AG08396 (cell line): ENCODE measurements around the gene PDILT.

Experiments
- DNase-seq: peaks from one replicate; pipeline ENCODE4 v3.0.0; 2012; ENCODE audit warnings: low spot score, mixed read lengths

PDILT gene

GRCh38 chr16:20363191-20363590 lies 41.3 kb downstream of the PDILT start:
- DNase-seq: no peak

DNA sequence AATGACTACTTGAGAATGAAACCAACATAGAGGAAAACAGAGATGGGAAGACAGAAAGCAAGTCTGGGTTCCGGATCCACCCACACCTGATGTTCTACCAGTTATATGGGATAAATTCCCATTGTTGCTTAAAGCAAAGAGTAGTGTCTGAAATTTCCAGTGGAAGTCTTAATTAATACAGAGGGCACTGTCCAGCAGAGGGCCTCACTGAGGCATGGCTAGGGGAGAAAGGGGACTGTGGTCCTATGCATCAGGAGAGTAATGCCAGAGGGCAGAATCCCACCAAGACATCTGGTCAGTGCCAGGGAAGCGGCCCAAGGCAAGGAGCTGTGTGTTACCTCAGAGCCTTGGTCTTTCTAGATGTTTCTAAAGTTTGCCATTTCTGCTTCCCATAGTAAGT lies 44.5 kb downstream of the PDILT start:
- DNase-seq: no peak

DNA sequence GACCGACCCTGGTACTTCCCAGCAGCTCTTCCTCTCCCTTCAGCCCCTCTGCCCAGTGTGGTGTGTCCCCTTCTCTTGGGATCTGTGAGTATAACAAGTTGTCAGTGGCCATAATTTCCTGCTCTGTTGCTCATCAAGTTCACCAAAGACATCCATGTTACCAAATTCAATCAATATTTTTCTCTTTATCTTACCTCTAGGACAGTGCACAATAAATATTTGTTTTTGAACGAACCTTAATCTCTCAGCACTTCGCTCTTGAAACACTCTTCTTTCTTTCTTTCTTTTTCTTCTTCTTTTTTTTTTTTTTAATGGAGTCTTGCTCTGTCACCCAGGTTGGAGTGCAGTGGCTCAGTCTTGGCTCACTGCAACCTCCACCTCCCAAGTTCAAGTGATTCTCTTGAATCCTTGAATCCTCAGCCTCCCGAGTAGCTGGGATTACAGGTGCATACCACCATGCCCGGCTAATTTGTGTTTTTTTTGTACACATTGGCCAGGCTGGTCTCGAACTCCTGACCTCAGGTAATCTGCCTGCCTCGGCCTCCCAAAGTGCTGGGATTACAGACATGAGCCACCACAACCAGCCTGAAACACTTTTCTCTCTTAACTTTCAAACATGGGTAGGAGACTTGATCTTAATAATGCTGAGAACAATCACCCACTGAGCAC lies 49.3 kb downstream of the PDILT start:
- no peak for DNase-seq

GRCh38 chr16:20353379-20353778 lies 51.2 kb downstream of the PDILT start:
- no peak for DNase-seq

DNA sequence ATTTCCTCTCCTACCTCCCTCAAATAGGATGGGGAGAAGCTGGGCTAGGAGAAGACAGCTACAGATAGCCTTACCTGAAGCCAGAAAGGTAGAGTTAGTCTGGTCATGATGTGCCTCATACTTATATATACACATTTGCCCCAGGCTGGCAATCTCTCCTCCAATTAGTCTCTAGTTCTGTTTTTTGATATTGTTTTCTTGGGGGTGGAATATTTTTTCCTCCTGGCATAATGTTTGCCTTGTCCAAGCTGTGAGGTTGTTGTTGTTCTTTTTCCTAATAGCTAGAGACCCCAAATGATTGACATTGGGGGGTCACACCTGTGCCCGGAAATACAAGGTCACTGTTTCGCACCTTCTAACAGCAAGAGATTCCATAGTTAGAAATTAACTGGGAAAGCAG lies 51.9 kb downstream of the PDILT start, which contains the start of gene UMOD:
UMOD (minus strand) TSS at position 101 of the 400 bp plus-strand sequence. CDS start 1,978 bp downstream, outside the sequence.
- no peak for DNase-seq

DNA sequence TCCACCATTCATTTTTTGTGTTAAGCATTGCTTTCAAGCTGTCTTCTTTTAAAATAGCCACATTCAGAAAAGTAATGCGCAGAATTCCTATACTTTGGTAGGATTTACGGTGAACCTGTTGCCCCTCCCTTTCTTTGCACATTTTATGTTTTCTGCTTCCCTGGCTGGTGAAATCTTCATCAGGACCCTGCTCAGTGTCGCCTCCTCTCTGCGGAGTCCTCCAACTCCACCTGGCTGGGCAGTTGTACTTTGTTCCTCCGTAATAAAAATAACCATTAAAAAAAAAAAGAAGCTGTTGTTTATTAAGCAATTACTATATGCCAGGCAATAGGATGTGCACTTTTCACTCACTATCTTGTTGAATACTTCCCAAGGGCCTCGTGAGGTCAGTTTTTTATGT lies 54.9 kb downstream of the PDILT start:
- DNase-seq: no peak

DNA sequence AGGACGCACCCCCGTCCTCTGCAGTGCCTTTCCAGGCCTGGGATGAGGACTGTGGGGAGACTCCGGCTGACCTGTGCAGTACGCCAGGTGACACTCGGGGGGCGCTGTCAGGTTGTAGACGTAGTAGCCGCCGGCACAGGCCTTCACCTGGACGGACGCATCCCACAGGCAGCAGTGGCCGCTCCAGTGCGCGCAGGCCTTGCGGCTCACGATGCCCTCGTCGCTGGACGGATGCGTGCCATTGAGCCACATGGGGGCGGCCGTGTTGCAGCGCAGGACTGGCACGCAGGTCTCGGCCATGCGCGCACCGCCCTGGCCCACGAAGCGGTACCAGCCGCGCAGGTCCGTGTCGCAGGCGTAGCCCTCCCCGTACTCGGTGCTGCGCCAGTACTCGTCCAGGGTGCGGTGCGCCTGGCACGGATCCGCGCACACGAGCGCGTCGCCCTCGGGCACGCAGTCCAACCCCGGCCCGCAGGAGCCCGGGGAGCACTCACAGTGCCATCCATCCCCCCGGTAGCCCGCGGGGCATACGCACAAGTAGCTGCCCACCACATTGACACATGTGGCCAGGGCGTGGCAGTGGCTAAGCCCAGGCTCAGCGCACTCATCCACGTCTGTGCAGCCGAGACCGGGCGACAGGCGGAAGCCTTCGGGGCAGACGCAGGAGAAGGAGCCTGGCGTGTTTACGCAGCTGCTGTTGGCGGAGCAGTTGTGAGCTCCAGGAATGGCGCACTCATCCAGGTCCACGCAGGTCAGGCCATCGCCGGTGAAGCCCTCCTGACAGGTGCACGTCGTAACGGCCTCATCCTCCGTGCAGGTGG lies 56.0 kb downstream of the PDILT start:
- no peak for DNase-seq

- DNase-seq: no peak
These were observed 56.7 kb downstream of the PDILT start for GRCh38 chr16:20347666-20348364.

DNA sequence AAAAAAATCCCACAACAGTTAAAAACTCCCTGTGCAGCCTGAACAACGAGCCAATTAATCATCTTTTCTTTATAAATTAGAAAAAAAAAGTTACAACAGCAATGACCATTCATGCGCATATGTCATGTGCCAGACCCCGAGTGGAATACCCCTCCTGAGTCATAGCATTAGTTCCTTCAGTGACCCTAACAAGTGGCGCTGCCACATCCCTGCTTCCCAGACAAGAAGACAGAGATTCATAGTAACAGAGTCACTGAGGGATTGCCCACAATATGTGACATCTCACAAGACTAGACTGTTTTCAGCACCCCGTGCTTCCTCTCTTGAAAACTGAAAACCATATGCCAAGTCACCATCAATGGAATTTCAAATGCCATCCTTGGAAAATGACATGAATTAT lies 59.9 kb downstream of the PDILT start:
- no peak for DNase-seq

GRCh38 chr16:20339744-20340143 lies 64.8 kb downstream of the PDILT start:
- DNase-seq: no peak

- no peak for DNase-seq
These were observed 67.6 kb downstream of the PDILT start for GRCh38 chr16:20336955-20337354.

DNA sequence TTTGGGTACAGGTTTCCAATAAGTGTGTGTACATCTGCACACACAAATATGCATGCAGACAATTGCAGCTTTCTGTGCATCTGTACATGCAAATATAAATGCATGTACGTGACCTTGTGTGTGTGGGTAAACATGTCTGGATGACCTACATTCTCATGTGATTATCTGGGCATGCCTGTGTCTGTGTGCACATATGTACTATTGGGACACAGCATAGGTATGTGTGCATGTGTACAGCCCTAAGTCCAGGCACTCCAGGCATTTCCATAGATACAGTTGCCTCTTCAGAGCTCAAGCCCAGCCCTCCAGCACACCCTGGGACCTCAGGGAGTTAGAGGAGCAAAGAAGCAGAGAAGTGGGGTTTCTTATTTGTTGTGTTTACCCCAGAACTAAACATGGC lies 70.1 kb downstream of the PDILT start:
- DNase-seq: no peak

GRCh38 chr16:20333120-20333519 lies 71.4 kb downstream of the PDILT start:
- DNase-seq: no peak

GRCh38 chr16:20332411-20332810 lies 72.1 kb downstream of the PDILT start:
- no peak for DNase-seq

- DNase-seq: no peak
These were observed 72.9 kb downstream of the PDILT start for GRCh38 chr16:20331635-20332034.

- DNase-seq: no peak
These were observed 75.0 kb downstream of the PDILT start for GRCh38 chr16:20329392-20330138.

GRCh38 chr16:20327444-20328041 lies 77.0 kb downstream of the PDILT start, which contains the start of gene GP2:
TSS of gene GP2 (minus strand) at chr16:20327513. CDS start at chr16:20326431, 1,082 bp downstream.
- DNase-seq: no peak

- DNase-seq: no peak
These were observed 78.2 kb downstream of the PDILT start for GRCh38 chr16:20326321-20326720.

DNA sequence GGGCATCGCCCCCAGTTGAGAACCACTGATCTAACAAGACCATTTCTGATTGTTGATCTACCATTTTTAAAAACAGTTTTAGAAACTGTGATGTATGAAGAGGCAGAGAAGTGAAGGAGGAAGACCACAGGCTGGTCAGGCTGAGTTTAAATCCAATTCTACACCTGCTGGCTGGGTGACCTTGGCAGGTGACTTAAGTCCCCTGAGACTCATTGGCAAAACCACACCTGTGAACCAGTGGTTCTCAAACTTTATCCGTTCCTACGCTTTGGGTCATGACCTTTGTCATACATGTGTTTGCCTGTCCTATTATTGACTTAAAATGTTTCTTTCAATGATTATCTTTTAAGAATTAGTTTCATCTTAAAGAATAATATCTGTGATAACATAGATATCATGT lies 79.5 kb downstream of the PDILT start:
- no peak for DNase-seq

DNA sequence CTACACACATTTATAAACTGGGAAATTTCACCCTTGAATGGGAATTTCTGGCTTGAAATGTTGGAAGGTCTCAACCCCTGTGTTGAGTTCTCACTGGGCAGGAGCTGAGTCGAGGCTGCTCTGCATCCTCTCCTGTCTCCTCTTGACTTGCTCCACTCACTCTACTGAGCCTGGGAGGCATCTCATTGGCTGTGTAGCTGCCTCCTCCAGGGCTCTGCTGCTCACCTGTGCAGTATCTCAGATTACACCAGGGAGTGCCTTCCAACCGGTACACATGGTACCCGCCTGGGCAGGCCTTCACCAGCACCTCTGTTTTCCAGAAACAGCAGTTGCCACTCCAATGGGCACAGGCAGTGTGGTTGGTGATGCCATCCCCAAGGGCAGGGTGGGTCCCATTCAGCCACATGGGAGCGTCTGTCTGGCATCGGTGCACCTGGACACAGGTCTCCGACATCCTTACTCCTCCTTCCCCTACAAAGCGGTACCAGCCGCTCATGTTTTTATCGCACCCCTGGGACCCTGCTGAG lies 80.9 kb downstream of the PDILT start:
- no peak for DNase-seq

GRCh38 chr16:20322696-20323095 lies 81.8 kb downstream of the PDILT start:
- no peak for DNase-seq
